ENCODE results near the gene RASIP1.
"Not testable (repeated sequence)": the region's sequence is repeated elsewhere in the genome, so short reads cannot be mapped to it uniquely, and the experiment has no call there.

RASIP1 gene, protein sequence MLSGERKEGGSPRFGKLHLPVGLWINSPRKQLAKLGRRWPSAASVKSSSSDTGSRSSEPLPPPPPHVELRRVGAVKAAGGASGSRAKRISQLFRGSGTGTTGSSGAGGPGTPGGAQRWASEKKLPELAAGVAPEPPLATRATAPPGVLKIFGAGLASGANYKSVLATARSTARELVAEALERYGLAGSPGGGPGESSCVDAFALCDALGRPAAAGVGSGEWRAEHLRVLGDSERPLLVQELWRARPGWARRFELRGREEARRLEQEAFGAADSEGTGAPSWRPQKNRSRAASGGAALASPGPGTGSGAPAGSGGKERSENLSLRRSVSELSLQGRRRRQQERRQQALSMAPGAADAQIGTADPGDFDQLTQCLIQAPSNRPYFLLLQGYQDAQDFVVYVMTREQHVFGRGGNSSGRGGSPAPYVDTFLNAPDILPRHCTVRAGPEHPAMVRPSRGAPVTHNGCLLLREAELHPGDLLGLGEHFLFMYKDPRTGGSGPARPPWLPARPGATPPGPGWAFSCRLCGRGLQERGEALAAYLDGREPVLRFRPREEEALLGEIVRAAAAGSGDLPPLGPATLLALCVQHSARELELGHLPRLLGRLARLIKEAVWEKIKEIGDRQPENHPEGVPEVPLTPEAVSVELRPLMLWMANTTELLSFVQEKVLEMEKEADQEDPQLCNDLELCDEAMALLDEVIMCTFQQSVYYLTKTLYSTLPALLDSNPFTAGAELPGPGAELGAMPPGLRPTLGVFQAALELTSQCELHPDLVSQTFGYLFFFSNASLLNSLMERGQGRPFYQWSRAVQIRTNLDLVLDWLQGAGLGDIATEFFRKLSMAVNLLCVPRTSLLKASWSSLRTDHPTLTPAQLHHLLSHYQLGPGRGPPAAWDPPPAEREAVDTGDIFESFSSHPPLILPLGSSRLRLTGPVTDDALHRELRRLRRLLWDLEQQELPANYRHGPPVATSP

DNA sequence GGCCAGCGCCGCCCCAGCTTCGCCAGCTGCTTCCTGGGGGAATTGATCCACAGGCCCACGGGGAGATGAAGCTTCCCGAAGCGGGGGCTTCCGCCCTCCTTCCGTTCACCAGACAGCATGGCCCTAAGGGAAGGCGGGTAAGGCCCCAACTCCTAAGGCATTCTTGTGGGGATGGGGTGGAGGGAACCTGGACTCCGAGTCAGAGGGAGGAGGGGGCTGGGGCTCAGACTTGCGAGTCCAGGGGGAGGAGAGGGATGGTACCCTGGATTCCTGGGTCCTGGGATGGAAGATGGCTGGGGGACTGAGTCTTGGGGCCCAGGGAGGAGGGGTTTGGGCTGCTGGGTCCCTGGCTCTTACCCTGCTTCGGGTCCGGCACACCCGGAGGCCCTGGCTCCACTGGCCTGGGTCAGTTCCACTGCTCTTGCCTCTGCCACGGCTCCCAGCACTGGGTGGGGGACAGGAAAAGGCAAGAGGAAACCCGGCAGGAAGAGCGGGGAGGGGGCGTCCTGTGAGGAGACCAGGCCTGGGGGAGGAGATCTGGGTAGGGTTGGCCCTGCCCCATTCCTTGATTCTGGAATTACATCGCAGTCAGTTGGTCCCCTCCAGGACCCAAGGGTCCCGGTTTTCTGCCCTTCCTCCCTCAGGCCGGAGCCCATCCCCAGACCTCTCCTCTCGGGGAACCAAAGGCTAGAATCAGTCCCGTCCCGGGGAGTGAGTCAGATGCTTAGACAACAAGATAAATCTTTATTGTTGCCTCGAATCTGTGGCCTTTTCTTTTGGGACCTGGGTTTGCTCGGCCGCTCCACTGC is at the start of gene RASIP1:
TSS of gene RASIP1 (minus strand) at position 447 of the 809 bp plus-strand sequence. CDS start at position 119, 328 bp downstream.
- no peak for DNase-seq (ENCODE audit: low spot score)

DNA sequence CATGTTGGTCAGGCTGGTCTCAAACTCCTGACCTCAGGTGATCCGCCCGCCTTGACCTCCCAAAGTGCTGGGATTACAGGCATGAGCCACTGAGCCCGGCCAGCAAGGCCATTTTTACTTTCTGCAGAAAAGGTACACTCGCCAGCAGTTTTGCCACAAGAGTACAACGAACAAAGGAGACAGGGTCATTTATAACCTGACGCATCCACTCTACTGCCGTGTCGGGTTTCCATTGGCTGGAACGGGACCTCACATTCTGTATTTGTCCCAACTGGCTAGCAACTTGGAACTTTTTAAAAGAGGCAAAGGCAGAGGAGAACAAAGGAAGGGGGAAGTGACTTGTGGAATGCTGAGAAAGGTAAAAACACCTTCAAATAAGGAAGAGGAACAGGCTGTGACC is 46.9 kb upstream of the RASIP1 start:
- DNase-seq (ENCODE audit: low spot score) = not testable (repeated sequence)

DNA sequence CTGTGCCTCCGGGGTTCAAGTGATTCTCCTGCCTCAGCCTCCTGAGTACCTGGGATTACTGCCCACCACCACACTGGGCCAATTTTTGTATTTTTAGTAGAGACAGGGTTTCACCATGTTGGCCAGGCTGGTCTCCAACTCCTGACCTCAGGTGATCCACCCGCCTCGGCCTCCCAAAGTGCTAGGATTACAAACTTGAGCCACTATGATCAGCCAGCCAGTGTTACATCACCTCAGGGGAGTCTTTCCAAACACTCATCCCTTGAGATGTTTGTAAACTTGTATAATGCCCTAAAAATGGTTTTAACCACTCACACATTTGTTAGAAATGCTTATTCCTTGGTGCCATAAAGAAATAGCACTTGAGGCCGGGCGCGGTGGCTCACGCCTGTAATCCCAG is 46.0 kb upstream of the RASIP1 start:
- DNase-seq (ENCODE audit: low spot score) = not testable (repeated sequence)

DNA sequence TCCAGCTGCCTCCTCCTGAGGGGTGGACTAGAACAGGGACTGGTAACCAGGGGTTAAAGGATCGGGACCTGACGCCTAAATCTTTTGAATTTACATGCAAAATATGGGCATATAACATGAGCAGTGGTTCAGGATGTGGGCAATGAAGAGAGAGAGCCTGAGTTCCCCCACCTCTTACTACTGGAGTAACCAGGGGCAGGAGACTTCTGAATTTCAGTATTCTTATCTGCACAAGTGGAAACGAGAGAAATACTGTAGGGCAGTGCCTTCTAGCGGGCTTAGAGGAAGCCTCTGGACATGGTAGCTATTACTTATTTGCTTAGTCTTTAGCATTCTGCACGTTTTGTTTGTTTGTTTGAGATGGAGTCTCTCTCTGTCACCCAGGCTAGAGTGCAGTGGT is 44.1 kb upstream of the RASIP1 start:
- DNase-seq (ENCODE audit: low spot score) = no peak

DNA sequence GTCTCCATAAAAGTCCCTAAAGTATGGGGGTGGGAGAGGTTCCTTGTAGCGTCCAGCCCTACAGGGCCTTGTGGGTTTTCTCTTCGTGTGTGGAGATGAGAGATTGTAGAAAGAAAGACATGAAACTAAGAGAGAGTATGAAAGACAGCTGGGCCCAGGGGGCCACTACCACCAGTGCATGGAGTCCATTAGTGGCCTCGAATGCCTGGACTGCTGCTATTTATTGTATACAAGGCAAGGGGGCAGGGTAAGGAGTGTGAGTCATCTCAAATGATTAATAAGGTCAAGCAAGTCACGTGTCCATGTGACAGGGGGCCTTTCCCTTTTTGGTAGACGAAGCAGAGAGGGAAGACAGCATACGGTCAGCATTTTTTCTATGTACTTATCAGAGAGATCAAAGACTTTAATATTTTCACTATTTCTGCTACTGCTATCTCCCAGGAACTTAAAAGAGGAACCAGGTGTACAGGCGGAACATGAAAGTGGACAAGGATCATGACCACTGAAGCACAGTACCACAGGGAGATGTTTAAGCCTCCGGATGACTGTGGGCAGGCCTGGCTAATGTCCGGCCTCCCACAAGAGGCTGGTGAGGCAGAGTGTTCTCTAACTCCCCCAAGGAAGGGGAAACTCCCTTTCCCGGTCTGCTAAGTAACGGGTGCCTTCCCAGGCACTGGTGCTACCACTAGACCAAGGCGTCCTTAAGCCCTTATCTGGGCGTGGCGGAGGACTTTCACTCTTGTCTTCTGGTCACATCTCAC is 40.4 kb upstream of the RASIP1 start:
- DNase-seq (ENCODE audit: low spot score) = peak; percentile 99

DNA sequence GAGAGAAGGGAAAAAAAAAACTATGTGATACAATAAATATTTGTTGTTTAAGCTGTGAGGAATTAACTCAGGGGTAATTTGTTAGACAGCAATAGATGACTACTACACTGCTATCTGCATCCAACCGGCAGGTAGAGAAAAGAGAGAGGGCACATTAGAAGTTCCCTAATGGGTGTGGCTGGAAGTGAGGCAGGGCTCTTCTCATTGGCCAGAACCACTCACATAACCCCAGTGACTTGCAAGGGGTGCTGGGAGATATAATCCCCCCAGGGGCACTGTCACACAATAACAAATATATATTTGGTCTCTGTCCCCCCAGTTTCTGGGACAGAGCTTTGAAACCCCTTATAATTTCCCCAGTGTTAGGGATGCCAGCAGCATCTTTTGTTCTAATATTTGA is 39.2 kb upstream of the RASIP1 start:
- no peak for DNase-seq (ENCODE audit: low spot score)

DNA sequence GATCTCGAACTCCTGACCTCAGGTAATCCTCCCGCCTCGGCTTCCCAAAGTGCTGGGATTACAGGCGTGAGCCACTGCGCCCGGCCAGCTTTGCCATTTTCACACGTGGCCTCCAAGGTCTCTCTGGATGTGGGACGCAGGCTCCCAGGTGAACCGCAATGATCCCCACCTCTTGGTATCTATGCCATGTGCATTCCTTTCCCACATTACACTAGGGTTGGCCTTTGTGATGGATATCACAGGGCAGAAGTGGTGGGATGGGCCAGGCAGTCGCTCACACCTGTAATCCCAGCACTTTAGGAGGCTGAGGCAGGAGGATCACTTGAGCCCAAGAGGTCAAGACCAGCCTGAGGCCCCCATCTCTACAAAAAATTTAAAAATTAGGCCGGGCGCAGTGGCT is 37.3 kb upstream of the RASIP1 start:
- no peak for DNase-seq (ENCODE audit: low spot score)

DNA sequence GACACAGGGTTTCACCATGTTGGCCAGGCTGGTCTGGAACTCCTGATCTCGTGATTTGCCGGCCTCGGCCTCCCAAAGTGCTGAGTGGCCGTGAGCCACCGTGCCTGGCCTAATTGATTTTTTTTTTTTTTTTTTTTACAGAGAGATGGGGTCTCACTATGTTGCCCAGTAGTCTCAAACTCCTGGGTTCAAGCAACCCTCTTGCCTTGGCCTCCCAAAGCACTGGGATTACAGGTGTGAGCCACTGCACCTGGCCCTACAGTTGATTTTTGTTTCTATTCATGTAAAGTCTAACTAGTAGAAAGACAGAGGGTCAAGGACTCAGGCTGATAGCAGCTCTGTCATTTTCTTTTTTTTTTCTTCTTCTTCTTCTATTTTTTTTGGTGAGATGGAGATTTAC is 36.7 kb upstream of the RASIP1 start:
- no peak for DNase-seq (ENCODE audit: low spot score)

DNA sequence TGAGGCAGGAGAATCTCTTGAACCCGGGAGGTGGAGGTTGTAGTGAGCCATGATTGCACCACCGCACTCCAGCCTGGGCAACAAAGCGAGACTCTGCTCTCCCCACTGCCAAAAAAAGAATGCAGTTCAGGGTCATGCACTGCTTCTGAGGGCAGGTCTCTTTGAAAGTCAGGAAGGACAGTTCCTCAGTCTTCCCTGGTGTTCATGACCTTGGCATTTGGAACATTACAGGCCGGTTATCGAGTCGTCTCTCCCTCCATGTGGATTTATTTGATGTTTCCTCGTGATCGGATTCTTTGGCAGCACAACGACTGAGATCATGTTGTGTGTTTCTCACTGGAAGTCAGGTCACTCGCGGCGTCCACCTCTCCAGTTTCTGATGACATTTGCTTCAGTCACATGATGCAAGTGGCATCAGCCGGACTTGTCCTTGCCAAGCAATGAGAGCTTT is 32.1 kb upstream of the RASIP1 start:
- DNase-seq (ENCODE audit: low spot score) = no peak

DNA sequence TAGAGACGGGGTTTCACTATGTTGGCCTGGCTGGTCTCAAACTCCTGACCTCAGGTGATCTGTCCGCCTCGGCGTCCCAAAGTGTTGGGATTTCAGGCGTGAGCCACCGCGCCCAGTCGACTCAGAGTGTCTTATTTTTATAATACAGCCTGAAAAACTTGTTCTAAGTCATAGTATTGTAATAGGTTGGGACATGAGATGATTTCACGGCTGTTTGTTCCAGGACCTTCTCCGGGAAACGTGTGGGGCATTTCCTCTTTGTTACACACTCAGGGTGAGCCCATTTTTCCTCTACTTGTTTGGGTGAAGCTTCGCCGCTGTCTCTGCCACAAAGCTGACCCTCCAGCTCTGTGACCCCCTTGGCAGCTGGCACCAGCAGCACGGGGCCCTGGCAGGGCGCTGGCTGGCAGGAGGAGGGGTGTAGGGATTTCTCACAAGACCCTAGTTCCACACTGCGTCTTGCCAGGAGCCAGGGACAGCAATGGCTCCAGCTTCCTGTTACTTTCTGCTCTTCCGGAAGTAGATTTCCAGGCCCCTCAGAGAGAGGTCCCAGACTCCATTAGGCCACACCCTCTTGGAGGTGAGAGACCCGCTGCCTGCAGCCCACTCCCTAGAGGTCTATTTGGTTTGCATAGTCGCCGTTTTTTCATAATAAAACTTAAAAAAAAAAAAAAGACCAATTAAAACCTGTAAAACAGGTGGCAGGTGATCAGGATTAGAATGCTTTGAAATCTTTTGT is 30.5 kb upstream of the RASIP1 start:
- DNase-seq (ENCODE audit: low spot score) = no peak

DNA sequence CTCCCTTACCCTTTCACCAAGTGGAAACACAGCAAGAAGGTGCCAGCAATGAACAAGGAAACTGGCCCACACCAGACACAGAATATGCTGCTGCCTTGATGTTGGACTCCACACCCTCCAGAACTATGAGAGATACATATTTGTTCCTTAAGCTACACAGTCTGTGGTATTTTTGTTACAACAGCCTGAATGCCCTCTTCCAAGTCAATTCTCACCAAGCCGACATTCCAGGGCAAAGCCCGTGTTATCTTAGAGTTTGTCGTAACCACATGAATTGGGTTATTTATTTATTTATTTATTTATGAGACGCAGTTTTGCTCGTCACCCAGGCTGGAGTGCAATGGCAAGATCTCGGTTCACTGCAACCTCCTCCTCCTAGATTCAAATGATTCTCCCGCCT is 29.9 kb upstream of the RASIP1 start:
- peak; percentile 77 for DNase-seq (ENCODE audit: low spot score)

DNA sequence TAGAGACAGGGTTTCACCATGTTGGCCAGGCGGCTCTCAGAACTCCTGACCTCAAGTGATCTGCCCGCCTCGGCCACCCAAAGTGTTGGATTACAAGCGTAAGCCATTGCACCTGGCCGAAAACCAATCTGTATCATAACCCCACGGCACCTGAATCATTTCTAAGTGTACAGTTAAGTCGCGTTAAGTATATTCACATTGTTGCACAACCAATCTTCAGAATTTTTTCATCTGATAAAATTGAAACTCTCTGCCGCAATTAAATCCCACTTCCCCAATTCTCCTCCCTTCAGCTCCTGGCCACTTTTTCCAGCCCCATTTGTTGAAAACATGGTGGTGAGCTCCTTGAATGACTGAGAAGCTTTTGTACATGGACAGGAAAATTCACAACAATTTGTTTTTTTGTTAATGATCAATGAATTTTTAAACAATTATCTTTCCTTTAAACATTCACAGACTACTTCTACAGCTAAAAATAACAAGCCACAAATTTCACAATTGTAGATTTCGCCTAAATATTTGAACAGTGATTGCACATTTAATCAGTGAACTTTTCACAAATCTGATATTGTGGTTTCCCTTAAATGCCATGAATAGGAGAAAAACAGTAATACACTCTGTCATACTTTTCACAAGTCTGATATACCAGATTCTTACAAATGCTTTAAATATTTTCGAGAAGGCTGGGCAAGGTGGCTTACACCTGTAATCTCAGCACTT is 28.7 kb upstream of the RASIP1 start:
- DNase-seq (ENCODE audit: low spot score) = no peak

DNA sequence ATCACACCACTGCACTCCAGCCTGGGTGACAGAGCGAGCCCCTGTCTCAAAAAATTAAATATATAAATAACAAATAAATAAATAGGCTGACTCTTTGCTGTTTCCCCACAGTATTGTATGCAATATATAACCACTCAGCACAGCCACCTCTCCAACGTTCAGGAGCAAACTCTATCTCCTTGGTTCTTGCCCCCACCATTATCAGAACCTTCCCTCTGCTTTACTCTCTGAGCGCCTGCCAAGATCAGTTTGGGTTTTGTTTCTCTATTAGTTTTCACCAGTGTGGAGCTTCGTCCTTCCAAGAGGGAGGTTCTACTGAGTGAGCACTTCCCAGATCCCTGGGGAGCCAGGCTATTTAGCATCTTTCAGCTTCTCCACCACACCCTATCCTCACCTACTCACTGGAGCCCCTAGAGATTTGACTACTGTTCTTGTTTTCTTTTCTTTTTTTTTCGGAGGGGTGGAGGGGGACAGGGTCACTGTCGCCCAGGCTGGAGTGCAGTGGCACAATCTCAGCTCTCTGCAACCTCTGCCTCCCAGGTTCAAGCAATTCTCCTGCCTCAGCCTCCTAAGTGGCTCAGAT is 27.9 kb upstream of the RASIP1 start:
- DNase-seq (ENCODE audit: low spot score) = not testable (repeated sequence)

DNA sequence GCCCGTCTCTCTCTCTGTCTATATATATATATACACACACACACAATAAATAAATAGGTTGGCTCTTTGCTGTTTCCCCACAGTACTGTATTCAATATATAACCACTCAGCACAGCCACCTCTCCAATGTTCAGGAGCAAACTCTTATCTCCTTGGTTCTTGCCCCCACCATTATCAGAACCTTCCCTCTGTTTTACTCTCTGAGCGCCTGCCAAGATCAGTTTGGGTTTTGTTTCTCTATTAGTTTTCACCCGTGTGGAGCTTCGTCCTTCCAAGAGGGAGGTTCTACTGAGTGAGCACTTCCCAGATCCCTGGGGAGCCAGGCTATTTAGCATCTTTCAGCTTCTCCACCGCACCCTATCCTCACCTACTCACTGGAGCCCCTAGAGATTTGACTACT is 25.4 kb upstream of the RASIP1 start:
- DNase-seq (ENCODE audit: low spot score) = not testable (repeated sequence)

DNA sequence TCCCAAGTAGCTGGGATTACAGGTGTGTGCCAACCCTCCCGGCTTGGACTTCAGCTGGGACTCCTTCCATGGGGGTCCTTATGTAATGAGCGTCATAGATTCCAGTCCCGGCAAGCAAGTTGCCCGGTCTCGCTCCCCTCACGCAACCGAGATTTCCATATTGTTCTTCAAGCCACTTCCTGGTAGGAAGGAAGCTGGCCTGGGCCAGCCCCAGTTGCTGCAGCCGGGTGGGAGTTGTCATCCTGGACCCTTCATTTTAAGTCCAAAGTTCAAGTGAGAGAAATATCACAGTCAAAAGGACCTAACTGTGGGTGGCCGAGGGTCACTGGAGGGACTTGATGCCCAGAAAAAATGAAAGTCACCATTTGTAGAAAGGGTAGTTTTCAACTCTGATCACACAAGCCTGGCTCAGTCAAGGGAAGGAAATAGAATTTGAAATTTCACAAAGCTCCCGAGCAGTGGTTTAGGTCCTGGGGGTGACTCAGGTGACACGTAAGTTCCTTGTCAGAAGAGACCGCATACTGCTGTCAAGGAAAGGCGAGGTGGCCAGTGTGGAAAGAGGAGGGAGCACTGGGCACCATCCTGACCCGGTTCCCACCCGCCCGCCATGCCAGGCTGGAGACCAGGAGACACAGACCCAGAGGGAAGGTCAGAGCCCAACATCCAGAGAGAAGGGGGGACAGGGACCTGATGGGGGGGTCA is 20.2 kb upstream of the RASIP1 start:
- no peak for DNase-seq (ENCODE audit: low spot score)

DNA sequence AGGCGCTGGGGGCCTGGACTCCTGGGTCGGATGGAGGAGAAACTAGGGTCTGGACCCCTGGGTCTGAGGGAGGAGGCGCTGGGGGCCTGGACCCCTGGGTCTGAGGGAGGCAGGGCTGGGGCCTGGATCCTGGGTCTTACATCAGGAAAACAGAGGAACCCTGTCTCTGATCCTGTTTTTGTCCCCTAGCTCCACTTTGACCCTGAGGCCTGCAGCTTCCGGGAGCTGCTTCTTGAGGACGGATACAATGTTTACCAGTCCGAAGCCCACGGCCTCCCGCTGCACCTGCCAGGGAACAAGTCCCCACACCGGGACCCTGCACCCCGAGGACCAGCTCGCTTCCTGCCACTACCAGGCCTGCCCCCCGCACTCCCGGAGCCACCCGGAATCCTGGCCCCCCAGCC is 17.3 kb upstream of the RASIP1 start:
- no peak for DNase-seq (ENCODE audit: low spot score)

DNA sequence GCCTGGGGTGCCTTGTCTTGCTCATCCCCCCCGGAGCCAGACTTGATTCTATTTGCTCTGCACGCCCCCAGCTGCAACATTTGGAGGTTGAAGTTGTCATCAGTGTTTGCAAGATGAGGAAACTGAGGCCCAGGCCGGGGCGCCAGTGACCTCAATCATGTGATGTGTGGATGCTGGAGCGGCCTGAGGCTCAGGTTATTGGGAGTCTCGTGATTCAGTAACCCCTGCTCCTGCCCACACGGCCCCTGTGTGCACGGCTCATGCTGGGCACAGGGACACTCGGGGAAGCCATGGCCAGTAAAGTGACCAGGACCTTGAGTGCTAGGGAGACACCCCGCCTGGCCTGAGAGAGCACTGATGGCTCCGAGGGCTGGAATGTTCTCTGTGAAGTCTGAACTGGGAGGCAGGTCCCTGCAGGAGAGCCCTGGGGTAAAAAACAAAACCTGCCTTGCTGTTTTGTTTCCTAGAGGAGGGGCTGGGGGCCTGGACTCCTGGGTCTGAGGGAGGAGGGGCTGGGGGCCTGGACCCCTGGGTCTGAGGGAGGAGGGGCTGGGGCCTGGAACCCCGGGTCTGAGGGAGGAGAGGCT is 16.8 kb upstream of the RASIP1 start:
- no peak for DNase-seq (ENCODE audit: low spot score)

DNA sequence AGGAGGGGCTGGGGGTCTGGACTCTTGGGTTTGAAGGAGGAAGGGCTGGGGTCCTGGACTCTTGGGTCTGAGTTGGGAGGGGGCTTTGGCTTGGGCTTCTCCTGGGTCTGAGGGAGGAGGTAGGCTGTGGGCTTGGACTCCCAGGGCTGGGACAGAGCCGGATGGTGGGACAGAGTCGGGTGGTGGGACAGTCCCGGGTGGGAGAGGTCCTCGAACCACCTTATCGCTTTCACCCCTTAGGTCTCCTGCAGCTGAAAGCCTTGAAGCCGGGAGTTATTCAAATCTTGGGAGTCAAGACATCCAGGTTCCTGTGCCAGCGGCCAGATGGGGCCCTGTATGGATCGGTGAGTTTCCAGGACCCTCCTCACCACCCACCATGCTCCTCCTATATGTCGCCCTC is 16.3 kb upstream of the RASIP1 start:
- no peak for DNase-seq (ENCODE audit: low spot score)
